Hepatocyte (in vitro differentiated cells): ENCODE results near the gene SLC16A3. TPM values are rescaled to one million over a fixed set of nuclear protein-coding genes. Genes with fewer than 3 reads are reported as not detected.

Experiments
- DNase-seq: peaks from one replicate; pipeline ENCODE4 v3.0.0-alpha.2; 2016; ENCODE audit warnings: low spot score
- H2AFZ ChIP-seq: fragments of 200-600 bp; sonication (generic); 2 replicates; pipeline ENCODE4 v1.6.0; 2016; ENCODE audit warnings: antibody characterized with exemption, mild to moderate bottlenecking
- H3K27ac ChIP-seq: fragments of 200-600 bp; sonication (generic); 2 replicates; pipeline ENCODE4 v1.5.1; 2016; ENCODE audit warnings: mild to moderate bottlenecking
- H3K27me3 ChIP-seq: fragments of 200-600 bp; sonication (generic); 2 replicates; pipeline ENCODE4 v1.6.1; 2016
- H3K36me3 ChIP-seq: fragments of 200-600 bp; sonication (generic); replicated peaks from 2 replicates; pipeline ENCODE4 v1.5.1; 2016; ENCODE audit warnings: low read depth; ENCODE audit not compliant: insufficient read depth
- H3K4me1 ChIP-seq: fragments of 200-600 bp; sonication (generic); 2 replicates; pipeline ENCODE4 v1.5.1; 2016; ENCODE audit warnings: mild to moderate bottlenecking, moderate library complexity; ENCODE audit not compliant: insufficient read depth
- H3K4me2 ChIP-seq: fragments of 200-600 bp; sonication (generic); 2 replicates; pipeline ENCODE4 v1.6.0; 2016
- H3K4me3 ChIP-seq: fragments of 200-600 bp; sonication (generic); 2 replicates; pipeline ENCODE4 v1.5.1; 2016; ENCODE audit warnings: mild to moderate bottlenecking
- H3K79me2 ChIP-seq: fragments of 200-600 bp; sonication (generic); 2 replicates; pipeline ENCODE4 v1.6.0; 2017; ENCODE audit warnings: mild to moderate bottlenecking
- H3K9me2 ChIP-seq: fragments of 200-600 bp; sonication (generic); replicated peaks from 2 replicates; pipeline ENCODE4 v1.6.0; 2017; ENCODE audit warnings: mild to moderate bottlenecking; ENCODE audit not compliant: insufficient read depth
- H3K9me3 ChIP-seq: fragments of 200-600 bp; sonication (generic); 2 replicates; pipeline ENCODE4 v1.5.1; 2016; ENCODE audit warnings: low read depth, mild to moderate bottlenecking
- H4K20me1 ChIP-seq: fragments of 200-600 bp; sonication (generic); 2 replicates; pipeline ENCODE4 v1.6.0; 2016; ENCODE audit warnings: mild to moderate bottlenecking; ENCODE audit not compliant: insufficient read depth, poor library complexity, severe bottlenecking
- CTCF ChIP-seq: fragments of 200-600 bp; sonication (generic); IDR thresholded peaks from 2 replicates; pipeline ENCODE4 v1.5.1; 2016; ENCODE audit warnings: antibody characterized with exemption, mild to moderate bottlenecking; ENCODE audit not compliant: poor library complexity
- EZH2 ChIP-seq: fragments of 200-600 bp; sonication (generic); IDR thresholded peaks from 2 replicates; pipeline ENCODE4 v1.6.1; 2016; ENCODE audit warnings: antibody characterized with exemption, mild to moderate bottlenecking, borderline replicate concordance
- EZH2phosphoT487 ChIP-seq: fragments of 200-600 bp; sonication (generic); IDR thresholded peaks from one replicate; pipeline ENCODE4 v1.6.1; 2018; ENCODE audit warnings: antibody characterized with exemption, mild to moderate bottlenecking, low read depth, moderate library complexity; ENCODE audit not compliant: unreplicated experiment, severe bottlenecking
- WGBS: methylation state at CpG from one replicate; pipeline ENCODE4 v1.1.6; 2016; ENCODE audit warnings: low lambda C conversion rate; ENCODE audit errors: missing lambda C conversion rate; 5-methylcytosine and 5-hydroxymethylcytosine counted together
- polyA plus RNA-seq: library from polyadenylated mRNA; unstranded; fragments of >200 nt; fragmentation: Nextera tagmentation; extraction: Ambion mirVana; gene quantifications from 2 replicates; pipeline ENCODE4 v1.2.1, GENCODE V29; 2016
- total RNA-seq: library from RNA; depleted of rRNA; stranded (reverse); fragments of >200 nt; gene quantifications from 2 replicates; pipeline ENCODE4 v1.2.3, GENCODE V29; 2014

The SLC16A3 gene
- total and polyA plus RNA-seq, 2 experiments from 2014 or later = 125 to 290 TPM

GRCh38 chr17:82226146-82226808 is 2.6 kb upstream of the SLC16A3 start:
- H3K4me3 ChIP-seq = no peak overlapping the region
- H3K9me2 ChIP-seq = no peaks in the 10 kb centered on the region
- WGBS = 93% methylated on average over 13 of the region's 15 CpGs
- H2AFZ ChIP-seq = no peak overlapping the region
- no peaks in the 10 kb centered on the region for H3K27me3 ChIP-seq
- no peaks in the 10 kb centered on the region for H3K9me3 ChIP-seq
- H3K36me3 ChIP-seq = no peaks in the 10 kb centered on the region
- no peak overlapping the region for H3K4me2 ChIP-seq
- H3K4me1 ChIP-seq = peaks cover 20% of the 10 kb centered on the region
- no peak overlapping the region for H3K27ac ChIP-seq
- peaks cover 16% of the 10 kb centered on the region for H3K79me2 ChIP-seq
- DNase-seq = no peak
- peaks cover 10% of the 10 kb centered on the region for H4K20me1 ChIP-seq
- no peak for TF ChIP-seq EZH2phosphoT487
- TF ChIP-seq EZH2 = no peak
- no peak for TF ChIP-seq CTCF

GRCh38 chr17:82226809-82227628 is 1.8 kb upstream of the SLC16A3 start:
- no peak overlapping the region for H3K27ac ChIP-seq
- no peak overlapping the region for H3K4me2 ChIP-seq

GRCh38 chr17:82227629-82228277 is 1.1 kb upstream of the SLC16A3 start:
- WGBS = 84% methylated on average over 17 of the region's 18 CpGs
- peak overlapping the region; percentile 92 for H2AFZ ChIP-seq
- H3K79me2 ChIP-seq = peaks cover 20% of the 10 kb centered on the region
- H3K9me3 ChIP-seq = no peaks in the 10 kb centered on the region
- no peaks in the 10 kb centered on the region for H3K36me3 ChIP-seq
- no peak for TF ChIP-seq EZH2
- TF ChIP-seq EZH2phosphoT487 = no peak
- no peak for TF ChIP-seq CTCF
- no peaks in the 10 kb centered on the region for H3K9me2 ChIP-seq
- H3K27me3 ChIP-seq = no peaks in the 10 kb centered on the region
- no peak for DNase-seq
- peak overlapping the region; percentile 99 for H3K4me2 ChIP-seq
- H3K4me1 ChIP-seq = peaks cover 32% of the 10 kb centered on the region
- H3K4me3 ChIP-seq = no peak overlapping the region
- H3K27ac ChIP-seq = peak overlapping the region; percentile 86
- H4K20me1 ChIP-seq = peaks cover 10% of the 10 kb centered on the region

More at GRCh38 chr17:82226809-82227628, 1.8 kb upstream of the SLC16A3 start:
- WGBS = 92% methylated on average over 16 of the region's 16 CpGs
- Histone ChIP-seq H3K9me3 (no peaks in the 10 kb centered on the region), H3K4me3 (no peak overlapping the region), H4K20me1 (peaks cover 10% of the 10 kb centered on the region), H3K79me2 (peaks cover 20% of the 10 kb centered on the region), H2AFZ (no peak overlapping the region), H3K9me2 (no peaks in the 10 kb centered on the region), H3K4me1 (peaks cover 27% of the 10 kb centered on the region), H3K36me3 (no peaks in the 10 kb centered on the region), H3K27me3 (no peaks in the 10 kb centered on the region)
- DNase-seq = no peak
- no peak for TF ChIP-seq EZH2
- no peak for TF ChIP-seq EZH2phosphoT487
- TF ChIP-seq CTCF = no peak
